CD4-positive, alpha-beta T cell treated with Interleukin-10 for 1 hour (primary cell): ENCODE measurements around the gene UBE3C.
A peak's percentile ranks its signal among the peaks of the same experiment; 100 is the strongest.
"Not testable (repeated sequence)": the region's sequence is repeated elsewhere in the genome, so short reads cannot be mapped to it uniquely, and the experiment has no call there.

Source experiments
- DNase-seq: peaks from one replicate; pipeline ENCODE4 v3.0.0-alpha.2; 2020

The UBE3C gene

GRCh38 chr7:157138424-157139110 lies at the start of gene UBE3C:
Gene UBE3C (plus strand): TSS chr7:157138926. CDS start chr7:157139273, 347 bp downstream.
- peak; percentile 92 for DNase-seq

GRCh38 chr7:157089100-157089610 lies 49.6 kb upstream of the UBE3C start:
- no peak for DNase-seq

- DNase-seq = no peak
Measured at GRCh38 chr7:157090485-157091165, 48.1 kb upstream of the UBE3C start.

- no peak for DNase-seq
Measured at GRCh38 chr7:157096286-157097055, 42.3 kb upstream of the UBE3C start.

- DNase-seq = no peak
Measured at GRCh38 chr7:157097056-157097329, 41.7 kb upstream of the UBE3C start.

GRCh38 chr7:157097569-157097968 lies 41.2 kb upstream of the UBE3C start:
- no peak for DNase-seq

DNA sequence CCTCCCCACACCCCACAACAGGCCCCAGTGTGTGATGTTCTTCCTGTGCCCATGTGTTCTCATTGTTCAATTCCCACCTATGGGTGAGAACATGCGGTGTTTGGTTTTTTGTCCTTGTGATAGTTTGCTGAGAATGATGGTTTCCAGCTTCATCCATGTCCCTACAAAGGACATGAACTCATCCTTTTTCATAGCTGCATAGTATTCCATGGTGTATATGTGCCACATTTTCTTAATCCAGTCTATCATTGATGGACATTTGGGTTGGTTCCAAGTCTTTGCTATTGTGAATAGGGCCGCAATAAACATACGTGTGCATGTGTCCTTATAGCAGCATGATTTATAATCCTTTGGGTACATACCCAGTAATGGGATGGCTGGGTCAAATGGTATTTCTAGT lies 38.7 kb upstream of the UBE3C start:
- not testable (repeated sequence) for DNase-seq

- DNase-seq = not testable (repeated sequence)
Measured at GRCh38 chr7:157103641-157104040, 35.1 kb upstream of the UBE3C start.

DNA sequence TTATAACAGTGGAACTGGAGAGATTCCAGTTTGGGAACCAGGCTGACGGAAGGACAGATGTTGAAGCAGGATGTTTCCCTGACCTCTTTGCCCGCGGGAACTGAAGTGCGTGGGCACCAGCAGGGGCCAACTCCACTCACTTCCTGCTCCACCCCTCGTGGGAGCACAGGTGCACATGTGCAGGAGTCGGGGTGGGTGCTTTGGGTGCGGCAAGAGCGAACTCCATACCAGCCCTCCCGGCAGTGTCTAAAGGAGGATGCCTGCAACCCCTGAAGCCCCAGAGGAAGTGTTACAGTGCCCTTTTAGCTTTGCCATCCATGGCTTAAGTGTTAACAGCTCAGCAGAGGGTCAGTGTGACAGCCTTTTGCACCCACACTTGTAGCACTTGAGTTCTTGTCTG lies 27.4 kb upstream of the UBE3C start:
- DNase-seq = no peak

GRCh38 chr7:157112706-157113105 lies 26.0 kb upstream of the UBE3C start:
- DNase-seq = no peak

DNA sequence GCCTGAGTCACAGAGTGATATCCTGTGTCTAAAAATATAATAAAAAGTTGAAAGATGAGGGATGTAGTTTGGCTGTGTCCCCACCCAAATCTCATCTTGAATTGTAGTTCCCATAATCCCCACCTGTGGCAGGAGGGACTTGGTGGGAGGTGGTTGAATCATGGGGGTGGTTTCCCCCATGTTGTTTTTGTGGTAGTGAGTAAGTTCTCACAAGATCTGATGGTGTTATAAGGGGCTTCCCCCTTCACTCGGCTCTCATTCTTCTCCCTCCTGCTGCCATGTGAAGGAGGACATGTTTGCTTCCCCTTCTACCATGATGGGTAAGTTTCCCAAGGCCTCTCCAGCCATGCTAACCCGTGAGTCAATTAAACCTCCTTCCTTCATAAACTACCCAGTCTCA lies 25.1 kb upstream of the UBE3C start:
- no peak for DNase-seq

GRCh38 chr7:157116762-157117161 lies 22.0 kb upstream of the UBE3C start:
- DNase-seq = no peak

DNA sequence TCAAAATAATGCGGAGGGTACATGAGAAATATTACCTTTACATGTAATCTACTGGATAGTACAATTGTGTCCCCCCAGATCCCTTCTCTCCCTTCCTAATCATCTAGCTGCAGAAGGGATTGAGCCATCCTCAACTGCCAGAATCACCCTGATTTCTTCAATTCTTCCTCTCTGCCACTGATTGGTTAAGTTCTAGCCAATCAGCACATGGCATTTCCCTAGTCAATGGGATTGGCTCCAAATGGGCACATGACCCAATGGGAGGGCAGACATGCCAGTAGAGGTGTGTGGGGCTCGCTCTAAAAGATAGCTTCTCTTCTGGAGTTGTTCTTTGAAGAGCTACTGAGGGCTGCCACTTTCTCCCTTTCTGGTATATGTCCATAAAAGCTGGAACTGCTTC lies 20.9 kb upstream of the UBE3C start:
- no peak for DNase-seq

DNA sequence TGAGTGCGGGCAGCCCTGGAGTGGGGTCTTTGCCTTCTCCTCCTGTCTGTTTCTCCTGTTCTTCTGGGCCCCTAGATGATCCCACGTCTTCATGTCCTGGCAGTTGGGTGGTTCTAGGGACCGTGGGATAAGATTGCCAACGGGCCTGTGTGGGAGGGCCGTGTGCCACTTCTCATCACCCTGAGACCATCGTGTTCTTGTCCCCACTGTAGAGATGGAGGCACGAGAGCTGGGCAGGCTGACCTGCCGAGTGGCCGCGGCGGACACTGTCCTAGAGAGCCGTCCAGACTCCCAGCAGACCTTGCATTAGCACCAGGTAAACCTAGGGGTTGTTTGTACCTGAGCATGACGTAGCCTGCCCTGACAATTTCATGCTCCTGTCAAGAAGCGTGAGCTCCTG lies 18.5 kb upstream of the UBE3C start:
- no peak for DNase-seq

GRCh38 chr7:157121184-157121715 lies 17.5 kb upstream of the UBE3C start:
- DNase-seq = no peak

DNA sequence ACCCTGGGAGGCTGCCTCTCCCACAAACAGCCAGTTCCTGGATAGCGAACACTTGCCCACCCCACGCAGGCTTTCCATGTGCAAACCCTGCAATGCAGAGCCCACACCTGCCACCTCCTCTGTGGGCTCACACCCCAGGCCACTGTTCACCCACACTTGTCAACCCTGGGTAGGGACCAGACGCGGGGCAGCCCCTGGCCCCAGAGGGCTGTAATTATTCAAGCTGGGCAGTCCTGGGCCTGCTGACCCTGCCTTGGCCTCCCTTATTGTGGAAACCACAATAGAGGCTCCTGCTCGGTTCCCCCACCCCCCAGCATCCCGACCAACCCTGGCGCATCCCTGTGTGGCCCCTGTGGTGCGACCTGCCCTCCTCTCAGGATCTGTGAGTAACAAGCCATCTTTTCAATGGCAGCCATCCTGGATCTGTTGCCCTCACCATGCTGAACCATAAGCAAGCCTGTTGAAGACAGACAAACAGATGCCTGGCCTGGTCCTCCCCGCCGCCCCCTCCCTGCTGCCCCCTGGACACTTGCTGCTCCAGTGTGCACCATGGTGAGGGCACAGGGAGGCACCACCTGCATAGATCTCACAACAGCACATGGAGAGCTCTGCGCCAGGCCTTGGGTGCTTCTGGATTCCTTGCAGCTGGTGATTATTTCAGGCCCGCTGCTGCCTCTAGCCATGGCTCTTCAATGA lies 15.8 kb upstream of the UBE3C start:
- no peak for DNase-seq

DNA sequence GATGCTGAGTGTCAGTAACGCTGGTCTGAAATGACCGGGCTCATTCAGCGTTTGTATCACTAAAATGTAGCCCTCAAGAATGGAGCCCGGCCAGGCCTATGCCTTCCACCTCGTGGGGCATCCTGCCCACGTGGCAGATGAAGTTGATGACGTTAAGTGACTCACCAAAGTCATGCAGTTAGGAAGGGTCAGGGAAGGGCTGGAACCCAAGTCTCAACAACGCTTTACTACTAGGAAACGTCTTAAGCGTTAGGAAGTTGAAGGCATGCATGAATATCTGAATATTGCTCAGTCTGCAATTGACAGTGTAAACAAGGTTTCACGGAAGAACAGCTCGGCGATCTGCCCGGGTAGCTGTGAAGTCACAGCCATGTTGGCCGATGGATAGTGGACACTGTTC lies 14.0 kb upstream of the UBE3C start:
- DNase-seq = no peak

- DNase-seq = no peak
Measured at GRCh38 chr7:157125376-157126223, 13.1 kb upstream of the UBE3C start.

- DNase-seq = no peak
Measured at GRCh38 chr7:157126921-157127320, 11.8 kb upstream of the UBE3C start.

DNA sequence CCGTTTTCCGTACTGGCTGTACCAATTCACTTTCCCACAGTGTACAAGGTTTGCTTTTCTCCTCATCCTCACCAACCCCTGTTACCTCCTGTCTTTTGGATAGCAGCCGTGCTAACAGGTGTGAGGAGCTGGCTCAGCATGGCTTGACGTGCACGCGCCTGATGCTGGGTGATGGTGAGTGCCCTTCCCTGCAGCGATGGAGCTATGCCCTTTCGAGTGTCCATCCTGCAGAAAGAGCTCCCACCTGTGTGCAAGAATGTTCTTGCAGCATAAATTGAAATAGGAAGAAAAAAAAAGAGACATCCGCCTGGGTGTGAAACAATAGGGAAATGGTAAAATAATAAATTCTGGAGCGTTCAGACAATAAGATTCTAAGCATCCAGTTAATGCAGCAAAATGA lies 9.5 kb upstream of the UBE3C start:
- no peak for DNase-seq

- DNase-seq = no peak
Measured at GRCh38 chr7:157129907-157130460, 8.7 kb upstream of the UBE3C start.

DNA sequence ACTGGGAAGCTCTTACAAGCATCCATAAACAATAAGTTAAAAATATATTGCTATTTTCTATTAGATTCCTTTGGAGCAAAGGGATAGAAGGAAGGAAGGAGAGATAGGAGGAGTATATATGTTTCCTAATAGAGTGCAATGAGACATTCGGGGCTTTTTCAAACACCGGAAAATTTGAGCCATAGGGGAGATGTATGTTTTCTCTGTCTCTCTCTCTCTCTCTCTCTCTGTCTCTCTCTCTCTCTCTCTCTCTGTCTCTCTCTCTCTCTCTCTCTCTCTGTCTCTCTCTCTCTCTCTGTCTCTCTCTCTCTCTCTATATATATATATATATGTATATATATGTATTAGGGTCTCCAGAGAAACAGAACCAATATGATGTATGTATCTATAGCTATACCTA lies 7.9 kb upstream of the UBE3C start:
- not testable (repeated sequence) for DNase-seq
